Gastrocnemius medialis (tissue), 4 donors: ENCODE measurements around the gene GPM6B.

Experiments used
- POLR2A ChIP-seq, 2 donors: fragments of 450-650 bp; IDR thresholded peaks; one replicate each; pipeline ENCODE4 v1.6.1; 2017; ENCODE audit warnings: antibody characterized with exemption in 2 of 2, mild to moderate bottlenecking in 2 of 2, moderate library complexity in 2 of 2
- TF ChIP-seq, protein P1 (sequence below), 5 experiments: fragments of 450-650 bp in 3 of 5; fragments of 200-600 bp in 2 of 5; sonication (generic) in 2 of 5; IDR thresholded peaks in 4 of 5; conservative IDR thresholded peaks in 1 of 5; 1 replicate in 4 of 5; 2 replicates in 1 of 5; pipeline ENCODE4 v1.5.1; 2016 to 2019; ENCODE audit warnings: antibody characterized with exemption in 5 of 5, mild to moderate bottlenecking in 3 of 5, moderate library complexity in 3 of 5

DNA sequence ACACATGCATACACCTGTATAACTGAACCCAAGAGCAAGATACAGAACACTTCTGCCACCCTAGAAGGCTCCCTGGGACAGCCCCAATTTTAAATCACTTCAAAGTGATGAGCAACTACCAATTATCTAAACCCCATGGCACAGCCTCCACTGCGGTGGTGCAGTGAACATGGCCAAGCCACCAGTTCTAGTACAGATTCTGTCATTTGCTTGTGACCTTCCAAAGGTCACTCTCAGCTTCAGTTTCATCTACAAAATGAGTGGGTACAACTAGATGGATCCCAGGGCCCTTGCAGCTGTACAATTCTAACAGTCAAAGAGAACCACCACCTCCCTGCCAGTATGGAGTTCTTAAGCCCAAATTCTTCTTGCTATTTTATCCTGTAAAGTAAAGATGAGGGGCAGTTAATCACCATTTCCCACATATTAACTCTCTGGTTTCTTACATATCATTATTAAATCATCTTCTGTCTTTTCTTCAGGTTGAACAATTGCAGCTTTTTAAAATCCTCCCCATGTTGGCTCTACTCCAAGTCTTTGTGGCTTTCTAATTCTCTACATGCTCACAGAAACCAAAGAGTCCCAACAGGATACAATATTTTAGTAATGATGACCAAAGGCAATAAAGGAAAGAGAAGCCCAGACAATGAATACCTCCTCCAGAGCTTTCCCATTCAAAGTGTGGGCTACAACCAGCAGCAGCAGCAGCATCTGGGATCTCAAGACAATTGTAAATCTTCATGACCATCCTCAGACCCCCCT, 39.0 kb upstream of the GPM6B start:
- TF ChIP-seq POLR2A (IDR thresholded peaks at IDR 0.05), result no peak
- TF ChIP-seq, protein P1, sequence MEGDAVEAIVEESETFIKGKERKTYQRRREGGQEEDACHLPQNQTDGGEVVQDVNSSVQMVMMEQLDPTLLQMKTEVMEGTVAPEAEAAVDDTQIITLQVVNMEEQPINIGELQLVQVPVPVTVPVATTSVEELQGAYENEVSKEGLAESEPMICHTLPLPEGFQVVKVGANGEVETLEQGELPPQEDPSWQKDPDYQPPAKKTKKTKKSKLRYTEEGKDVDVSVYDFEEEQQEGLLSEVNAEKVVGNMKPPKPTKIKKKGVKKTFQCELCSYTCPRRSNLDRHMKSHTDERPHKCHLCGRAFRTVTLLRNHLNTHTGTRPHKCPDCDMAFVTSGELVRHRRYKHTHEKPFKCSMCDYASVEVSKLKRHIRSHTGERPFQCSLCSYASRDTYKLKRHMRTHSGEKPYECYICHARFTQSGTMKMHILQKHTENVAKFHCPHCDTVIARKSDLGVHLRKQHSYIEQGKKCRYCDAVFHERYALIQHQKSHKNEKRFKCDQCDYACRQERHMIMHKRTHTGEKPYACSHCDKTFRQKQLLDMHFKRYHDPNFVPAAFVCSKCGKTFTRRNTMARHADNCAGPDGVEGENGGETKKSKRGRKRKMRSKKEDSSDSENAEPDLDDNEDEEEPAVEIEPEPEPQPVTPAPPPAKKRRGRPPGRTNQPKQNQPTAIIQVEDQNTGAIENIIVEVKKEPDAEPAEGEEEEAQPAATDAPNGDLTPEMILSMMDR (IDR thresholded peaks at IDR 0.05 in 4 of 5, conservative IDR thresholded peaks at IDR 0.05 in 1 of 5), result no peak
